B cell (primary cell): ENCODE data around the gene PELI1. TPM values are rescaled to one million over a fixed set of nuclear protein-coding genes. Genes with fewer than 3 reads are reported as not detected.

Source experiments
- ATAC-seq: fragments of 200-7000 bp; cut with Tn5 transposase; one replicate; pipeline ENCODE4 v1.10.0; 2021; ENCODE audit warnings: low read depth, mild to moderate bottlenecking, moderate number of reproducible peaks, moderate library complexity
- CTCF ChIA-PET: fragments of 350-600 bp; sonication (Branson Sonifier 250); formaldehyde crosslinking; loops from one replicate; lab custom pipeline; 2021; ENCODE audit warnings: antibody characterized with exemption, inconsistent platforms; lab: Charles Lee
- POLR2A ChIA-PET: fragments of 350-600 bp; sonication (Branson Sonifier 250); formaldehyde crosslinking; loops from one replicate; lab custom pipeline; 2021; ENCODE audit warnings: antibody characterized with exemption; lab: Charles Lee
- DNase-seq: peaks from one replicate; pipeline ENCODE4 v3.0.0; 2013
- H2AFZ ChIP-seq: 2 replicates; pipeline ENCODE4 v1.6.1; 2012; ENCODE audit warnings: mild to moderate bottlenecking, low read depth, low read length; ENCODE audit not compliant: insufficient read depth, poor library complexity, severe bottlenecking
- H3K27ac ChIP-seq, 2 donors: 1 replicate in 1 of 2; 2 replicates in 1 of 2; pipeline ENCODE4 v1.5.1; 2012 to 2013; ENCODE audit warnings: low read length in 2 of 2, mild to moderate bottlenecking in 2 of 2, moderate library complexity in 1 of 2
- H3K27me3 ChIP-seq, 4 experiments: fragments of 200-600 bp in 1 of 4; sonication (generic) in 1 of 4; replicated peaks in 1 of 4; 1 replicate in 2 of 4; 2 replicates in 2 of 4; pipeline versions ENCODE4 v1.6.1 to v1.7.0; 2013 to 2016; ENCODE audit warnings: low read length in 3 of 4, mild to moderate bottlenecking in 2 of 4, mixed read lengths in 1 of 4, moderate library complexity in 1 of 4; ENCODE audit not compliant: insufficient read depth in 4 of 4, control insufficient read depth in 3 of 4; ENCODE audit errors: control extremely low read depth in 1 of 4
- H3K36me3 ChIP-seq, 2 experiments: replicated peaks in 1 of 2; 1 replicate in 1 of 2; 2 replicates in 1 of 2; pipeline versions ENCODE4 v1.6.1 to v1.7.1; 2013; ENCODE audit warnings: low read length in 1 of 2; ENCODE audit not compliant: insufficient read depth in 2 of 2, control insufficient read depth in 1 of 2; ENCODE audit errors: control extremely low read depth in 1 of 2, extremely low read depth in 1 of 2
- H3K4me1 ChIP-seq, 2 donors: fragments of 200-600 bp in 1 of 2; sonication (generic) in 1 of 2; 1 replicate in 1 of 2; 2 replicates in 1 of 2; pipeline versions ENCODE4 v1.5.1 to v1.6.1; 2013 to 2017; ENCODE audit warnings: low read length in 2 of 2; ENCODE audit not compliant: control insufficient read depth in 2 of 2, insufficient read depth in 2 of 2
- H3K4me2 ChIP-seq: replicated peaks from 2 replicates; pipeline ENCODE3; 2012; ENCODE audit warnings: mild to moderate bottlenecking, low read depth, low read length; ENCODE audit not compliant: poor library complexity, severe bottlenecking
- H3K4me3 ChIP-seq, 5 experiments: fragments of 200-600 bp in 1 of 5; sonication (generic) in 1 of 5; 1 replicate in 3 of 5; 2 replicates in 2 of 5; pipeline versions ENCODE4 v1.5.1 to v1.7.0; 2011 to 2016; ENCODE audit warnings: low read length in 4 of 5, mild to moderate bottlenecking in 4 of 5, low read depth in 2 of 5, control low read depth in 1 of 5, moderate library complexity in 1 of 5; ENCODE audit not compliant: insufficient read depth in 1 of 5; ENCODE audit errors: control extremely low read depth in 1 of 5, extremely low read depth in 1 of 5
- H3K79me2 ChIP-seq: fragments of 200-600 bp; sonication (generic); one replicate; pipeline ENCODE4 v1.6.0; 2016; ENCODE audit warnings: low read length; ENCODE audit not compliant: control insufficient read depth, insufficient read depth
- H3K9ac ChIP-seq: fragments of 200-600 bp; sonication (generic); 2 replicates; pipeline ENCODE4 v1.6.1; 2017; ENCODE audit warnings: mild to moderate bottlenecking, low read length, moderate library complexity
- H3K9me3 ChIP-seq, 3 donors: one replicate each; pipeline versions ENCODE4 v1.6.1 to v1.7.1; 2013; ENCODE audit warnings: low read length in 2 of 3; ENCODE audit not compliant: control insufficient read depth in 2 of 3, insufficient read depth in 1 of 3; ENCODE audit errors: control extremely low read depth in 1 of 3
- H4K20me1 ChIP-seq: 2 replicates; pipeline ENCODE4 v1.6.0; 2012; ENCODE audit warnings: mild to moderate bottlenecking, low read length; ENCODE audit not compliant: insufficient read depth, control insufficient read depth, poor library complexity, severe bottlenecking
- H3K27ac Mint-ChIP-seq: one replicate; pipeline ENCODE4 v1.8.0; 2021; ENCODE audit warnings: mixed read lengths
- H3K27me3 Mint-ChIP-seq: one replicate; pipeline ENCODE4 v1.8.0; 2021; ENCODE audit warnings: mixed read lengths
- H3K4me1 Mint-ChIP-seq: one replicate; pipeline ENCODE4 v1.8.0; 2021; ENCODE audit warnings: mixed read lengths
- H3K4me3 Mint-ChIP-seq: one replicate; pipeline ENCODE4 v1.8.0; 2021; ENCODE audit warnings: mixed read lengths
- H3K9me3 Mint-ChIP-seq: one replicate; pipeline ENCODE4 v1.8.0; 2022; ENCODE audit warnings: mixed read lengths; ENCODE audit not compliant: insufficient read depth
- CTCF ChIP-seq: fragments of 200-600 bp; IDR thresholded peaks from one replicate; pipeline ENCODE4 v1.8.0; 2022; ENCODE audit warnings: antibody characterized with exemption, mild to moderate bottlenecking
- EZH2 ChIP-seq: IDR thresholded peaks from 2 replicates; pipeline ENCODE4 v1.6.1; 2012; ENCODE audit warnings: borderline replicate concordance, low read depth, mild to moderate bottlenecking, moderate library complexity, low read length; ENCODE audit not compliant: insufficient read depth, poor library complexity, severe bottlenecking
- WGBS: methylation state at CpG from one replicate; pipeline ENCODE4 v1.1.5; 2013; ENCODE audit warnings: missing lambda C conversion rate; ENCODE audit not compliant: insufficient coverage; 5-methylcytosine and 5-hydroxymethylcytosine counted together
- intact Hi-C: fragments of 100-400 bp; cut with micrococcal nuclease; formaldehyde crosslinking; loops from one replicate; pipeline ENCODE4 v1.10.0; 2022
- polyA plus RNA-seq: library from polyadenylated mRNA; depleted of rRNA; stranded (reverse); fragments of >200 nt; gene quantifications from 2 replicates; pipeline ENCODE4 v1.2.3, GENCODE V29; 2012
- total RNA-seq, 2 donors: library from RNA; stranded (reverse); fragments of 120-200 nt in 1 of 2; gene quantifications; 1 replicate in 1 of 2; 2 replicates in 1 of 2; pipeline versions ENCODE4 v1.2.3 to v1.2.4, GENCODE V29; 2013 to 2022

PELI1 gene
- total and polyA plus RNA-seq, 2 donors (not counting 1 experiment from before 2014, with no cell fraction given), result 45.3 to 115 TPM

- H3K9me3 ChIP-seq, result no peaks in the 10 kb centered on the region
- H2AFZ ChIP-seq, result no peak overlapping the region
- ATAC-seq, result no peak
- Mint-ChIP-seq H3K9me3 (no peaks in the 10 kb centered on the region), H3K4me1 (peaks cover 14% of the 10 kb centered on the region), H3K27me3 (no peaks in the 10 kb centered on the region), H3K27ac (no peak overlapping the region), H3K4me3 (no peak overlapping the region)
- H4K20me1 ChIP-seq, result no peaks in the 10 kb centered on the region
- no peak overlapping the region for H3K4me2 ChIP-seq
- H3K27ac ChIP-seq, result no peak overlapping the region
- ChIA-PET CTCF (interaction anchor here (1.0 kb wide), 1 partner anchor 14 kb away, joined by 3 read pairs; no protein-coding TSS in a partner anchor), POLR2A (interaction anchor here (0.6 kb wide), 1 partner anchor 17 kb away, joined by 3 read pairs; no protein-coding TSS in a partner anchor)
- DNase-seq, result no peak
- H3K9ac ChIP-seq, result no peak overlapping the region
- H3K4me3 ChIP-seq, result no peak overlapping the region
- H3K79me2 ChIP-seq, result no peaks in the 10 kb centered on the region
- WGBS, result 95% methylated on average over 2 of the region's 5 CpGs
- H3K36me3 ChIP-seq, result no peaks in the 10 kb centered on the region
- H3K4me1 ChIP-seq, result no peaks in the 10 kb centered on the region
- no peaks in the 10 kb centered on the region for H3K27me3 ChIP-seq
- TF ChIP-seq CTCF (no peak), EZH2 (no peak)
- intact Hi-C loops, result no loop called here
These were observed 29.2 kb upstream of the PELI1 start for GRCh38 chr2:64173156-64174135.

GRCh38 chr2:64168756-64169155 is 24.5 kb upstream of the PELI1 start:
- H3K27me3 ChIP-seq, result no peaks in the 10 kb centered on the region
- ATAC-seq (no peak), DNase-seq (no peak)
- no peak overlapping the region for H3K4me3 ChIP-seq
- no peak overlapping the region for H3K27ac Mint-ChIP-seq
- H3K9me3 ChIP-seq, result no peaks in the 10 kb centered on the region
- H3K27me3 Mint-ChIP-seq, result no peaks in the 10 kb centered on the region
- no peak overlapping the region for H2AFZ ChIP-seq
- H3K4me1 Mint-ChIP-seq, result peaks cover 13% of the 10 kb centered on the region
- POLR2A ChIA-PET, result no interaction called here
- intact Hi-C loops, result no loop called here
- no peak overlapping the region for H3K4me2 ChIP-seq
- no peaks in the 10 kb centered on the region for H3K9me3 Mint-ChIP-seq
- no peak overlapping the region for H3K4me3 Mint-ChIP-seq
- TF ChIP-seq EZH2 (no peak), CTCF (no peak)
- no CpG with 5 or more reads among the region's 1 CpG for WGBS
- CTCF ChIA-PET, result interaction anchor here (1.0 to 1.1 kb wide), 3 partner anchors 10 to 162 kb away, joined by 3 to 4 read pairs (median 3); no protein-coding TSS in a partner anchor
- H3K36me3 ChIP-seq, result no peaks in the 10 kb centered on the region
- H4K20me1 ChIP-seq, result no peaks in the 10 kb centered on the region
- H3K79me2 ChIP-seq, result no peaks in the 10 kb centered on the region
- H3K4me1 ChIP-seq, result no peaks in the 10 kb centered on the region
- H3K27ac ChIP-seq, result no peak overlapping the region
- H3K9ac ChIP-seq, result no peak overlapping the region
